Stimulated activated CD4-positive, alpha-beta T cell treated with anti-CD3 and anti-CD28 coated beads, Interleukin-12 subunit alpha, Interleukin-12 subunit beta, amount 100 ng/mL, for 48 hours (primary cell): ENCODE data around the gene SLFN12L.
"Not testable (repeated sequence)": the region's sequence is repeated elsewhere in the genome, so short reads cannot be mapped to it uniquely, and the experiment has no call there.

Experiments used
- DNase-seq, 3 donors: peaks; one replicate each; pipeline ENCODE4 v3.0.0-alpha.2; 2020; ENCODE audit warnings: low read depth in 2 of 3, low spot score in 1 of 3

SLFN12L gene

DNA sequence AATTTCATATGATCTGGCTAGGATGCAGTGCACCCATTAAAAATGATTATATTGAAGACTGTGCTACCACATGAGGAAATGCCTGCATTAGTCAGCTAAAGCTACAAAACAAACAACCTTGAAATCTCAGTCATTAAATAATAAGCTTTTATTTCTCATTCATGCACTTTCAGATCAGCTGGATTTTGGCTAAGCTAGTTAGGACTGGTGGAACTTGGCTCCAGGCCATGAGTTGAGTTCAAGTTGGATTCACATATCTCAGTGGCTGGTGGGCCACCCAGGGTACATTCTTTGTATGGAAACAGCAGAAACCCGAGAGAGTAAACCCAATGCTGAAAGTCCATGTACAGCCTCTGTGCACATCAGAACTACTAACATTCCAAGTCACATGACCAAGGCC, 6.4 kb upstream of the SLFN12L start:
- DNase-seq: no peak

DNA sequence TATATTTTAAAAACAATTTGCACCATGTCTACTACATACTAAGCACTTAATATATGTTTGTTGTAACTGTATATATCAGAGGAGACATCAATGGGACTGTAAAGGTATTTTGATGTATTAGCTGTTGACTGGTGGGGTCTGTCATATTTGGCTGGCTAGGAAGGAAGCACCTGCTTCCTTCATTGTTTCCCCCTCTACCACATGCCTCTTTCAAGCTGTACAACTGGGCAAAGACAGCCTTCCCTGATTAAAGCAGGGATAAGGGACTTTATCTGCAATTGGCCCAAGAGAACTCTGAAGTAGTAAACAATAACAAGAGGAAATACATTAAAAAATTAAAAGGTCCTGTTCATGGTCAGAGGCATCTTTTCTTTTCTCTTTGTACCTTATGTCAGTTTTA, 5.5 kb upstream of the SLFN12L start:
- DNase-seq: no peak

GRCh38 chr17:35541434-35541833, 4.0 kb upstream of the SLFN12L start:
- no peak for DNase-seq

- DNase-seq: no peak
Observed at GRCh38 chr17:35540589-35541404, 3.3 kb upstream of the SLFN12L start.

- no peak for DNase-seq
Observed at GRCh38 chr17:35539659-35540026, 2.2 kb upstream of the SLFN12L start.

DNA sequence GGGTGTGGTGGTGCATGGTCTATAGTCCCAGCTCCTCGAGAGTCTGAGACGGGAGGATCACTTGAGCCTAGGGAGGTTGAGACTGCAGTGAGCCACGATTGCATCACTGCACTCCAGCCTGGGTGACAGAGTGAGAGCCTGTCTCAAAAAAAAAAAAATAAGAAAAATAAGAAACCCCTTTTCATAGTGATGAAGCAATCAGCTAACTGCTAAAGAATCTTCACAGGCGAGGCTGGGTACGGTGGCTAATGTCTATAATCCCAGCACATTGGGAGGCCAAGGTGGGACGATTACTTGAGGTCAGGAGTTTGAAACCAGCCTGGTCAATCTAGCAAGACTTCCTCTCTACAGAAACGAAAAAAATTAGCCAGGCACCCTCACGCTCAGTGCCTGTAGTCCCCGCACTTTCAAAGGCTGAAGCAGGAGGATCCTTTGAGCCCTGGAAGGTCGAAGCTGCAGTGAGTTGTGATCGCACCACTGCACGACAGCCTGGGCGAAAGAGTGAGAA, 760 bp downstream of the SLFN12L start:
- DNase-seq: no peak

DNA sequence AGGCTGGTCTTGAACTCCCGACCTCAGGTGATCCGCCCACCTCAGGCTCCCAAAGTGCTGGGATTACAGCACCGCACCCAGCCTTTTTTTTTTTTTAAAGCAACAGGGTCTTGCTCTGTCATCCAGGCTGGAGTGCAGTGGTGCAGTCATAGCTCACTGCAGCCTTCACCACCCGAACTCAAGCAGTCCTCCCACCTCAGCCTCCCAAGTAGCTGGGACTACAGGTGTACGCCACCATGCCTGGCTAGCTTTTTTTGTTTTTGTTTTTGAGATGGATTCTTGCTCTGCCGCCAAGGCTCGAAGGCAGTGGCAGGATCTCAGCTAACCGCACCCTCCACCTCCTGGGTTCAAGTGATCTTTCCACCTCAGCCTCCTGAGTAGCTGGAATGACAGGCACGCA, 2.1 kb downstream of the SLFN12L start:
- not testable (repeated sequence) for DNase-seq

GRCh38 chr17:35534576-35535093, 2.8 kb downstream of the SLFN12L start:
- no peak for DNase-seq

DNA sequence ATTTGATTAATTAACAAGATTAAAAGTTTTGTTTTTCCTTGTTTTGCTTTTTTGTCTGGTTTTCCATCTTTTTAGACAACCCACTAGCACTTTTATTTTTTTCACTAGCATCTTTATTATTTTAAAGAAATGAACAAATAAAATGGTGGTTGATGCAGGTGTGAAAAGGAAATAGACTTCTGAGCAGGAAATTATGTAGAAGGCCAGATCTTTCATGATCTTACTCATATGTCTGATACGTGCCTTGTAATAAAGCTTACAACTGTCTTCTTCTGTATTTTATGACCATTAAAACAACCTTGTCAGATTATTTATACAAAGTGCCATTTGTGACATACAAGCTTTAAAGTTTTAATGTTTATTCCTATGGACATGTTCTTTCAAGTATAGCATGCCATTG, 6.3 kb downstream of the SLFN12L start:
- DNase-seq: no peak

- DNase-seq: no peak
Observed at GRCh38 chr17:35529866-35530265, 7.6 kb downstream of the SLFN12L start.

GRCh38 chr17:35529326-35529725, 8.2 kb downstream of the SLFN12L start:
- DNase-seq: not testable (repeated sequence)

- no peak for DNase-seq
Observed at GRCh38 chr17:35523296-35523695, 14.2 kb downstream of the SLFN12L start.

DNA sequence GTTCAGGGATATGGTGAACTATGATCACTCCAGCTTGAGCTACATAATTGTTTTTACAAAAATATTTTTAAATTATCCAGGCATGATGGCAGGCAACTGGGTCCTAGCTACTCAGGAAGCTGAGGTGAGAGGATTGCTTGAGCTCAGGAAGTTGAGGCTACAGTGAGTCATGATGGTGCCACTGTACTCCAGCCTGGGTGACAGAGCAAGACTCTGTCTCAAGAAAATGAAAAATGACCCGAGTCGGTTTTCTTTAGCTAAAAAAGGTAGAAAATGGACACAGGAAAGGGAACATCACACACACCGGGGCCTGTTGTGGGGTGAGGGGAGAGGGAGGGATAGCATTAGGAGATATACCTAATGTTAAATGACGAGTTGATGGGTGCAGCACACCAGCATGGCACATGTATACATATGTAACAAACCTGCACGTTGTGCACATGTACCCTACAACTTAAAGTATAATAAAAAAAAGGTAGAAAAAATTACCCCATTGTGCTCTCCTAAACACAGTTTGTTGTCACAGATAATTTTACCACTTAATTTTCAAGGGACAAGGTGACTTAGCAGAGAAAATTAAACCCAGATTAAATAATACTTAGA, 15.7 kb downstream of the SLFN12L start:
- DNase-seq: peak in 1 of 3 donors; percentile 30

DNA sequence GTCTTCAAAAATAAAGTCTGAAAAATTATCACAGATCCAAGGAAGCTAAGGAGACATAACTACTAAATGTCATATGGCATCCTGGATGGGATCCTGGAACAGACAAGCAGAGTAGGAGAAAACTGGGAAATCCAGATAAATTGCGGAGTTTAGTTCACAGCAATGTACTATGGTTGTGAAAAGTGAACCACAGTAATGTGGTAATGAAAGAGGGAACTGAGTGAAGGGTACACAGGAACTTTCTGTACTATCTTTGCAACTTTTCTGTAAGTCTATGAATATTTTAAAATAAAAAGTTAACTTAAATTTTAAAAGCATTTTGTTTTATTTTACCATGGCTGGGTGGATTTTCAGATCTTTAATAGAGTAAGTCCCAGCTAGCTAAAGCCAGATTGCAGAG, 16.3 kb downstream of the SLFN12L start:
- no peak for DNase-seq

GRCh38 chr17:35519906-35520442, 17.5 kb downstream of the SLFN12L start:
- no peak for DNase-seq

DNA sequence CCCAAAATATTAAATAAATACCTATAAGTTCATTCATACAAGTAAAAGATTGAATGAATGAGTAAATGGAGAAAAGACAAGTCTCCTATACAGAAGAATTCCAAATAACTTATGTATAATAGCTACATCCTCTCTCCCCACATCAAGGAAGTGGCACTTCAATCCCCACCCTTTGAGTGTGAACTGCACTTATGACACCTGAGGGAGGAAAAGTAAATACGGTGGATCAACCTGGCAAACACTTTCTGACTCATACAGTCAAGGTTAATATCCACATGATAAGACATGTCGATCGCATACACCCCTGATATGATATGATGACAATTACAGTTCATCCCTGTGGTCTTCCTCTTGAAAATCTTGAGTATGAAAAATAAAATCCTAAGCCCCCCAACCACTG, 18.0 kb downstream of the SLFN12L start:
- no peak for DNase-seq

DNA sequence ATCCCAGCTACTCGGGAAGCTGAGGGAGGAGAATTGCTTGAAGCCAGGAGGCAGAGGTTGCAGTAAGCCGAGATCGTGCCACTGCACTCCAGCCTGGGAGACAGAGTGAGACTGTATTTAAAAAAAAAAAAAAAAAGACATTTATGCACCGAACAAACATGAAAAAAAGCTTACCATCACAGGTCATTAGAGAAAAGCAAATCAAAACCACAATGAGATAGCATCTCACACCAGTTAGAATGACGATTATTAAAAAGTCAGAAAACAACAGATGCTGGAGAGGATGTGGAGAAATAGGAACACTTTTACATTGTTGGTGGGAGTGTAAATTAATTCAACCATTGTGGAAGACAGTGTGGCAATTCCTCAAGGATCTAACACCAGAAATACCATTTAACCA, 19.0 kb downstream of the SLFN12L start:
- not testable (repeated sequence) for DNase-seq

DNA sequence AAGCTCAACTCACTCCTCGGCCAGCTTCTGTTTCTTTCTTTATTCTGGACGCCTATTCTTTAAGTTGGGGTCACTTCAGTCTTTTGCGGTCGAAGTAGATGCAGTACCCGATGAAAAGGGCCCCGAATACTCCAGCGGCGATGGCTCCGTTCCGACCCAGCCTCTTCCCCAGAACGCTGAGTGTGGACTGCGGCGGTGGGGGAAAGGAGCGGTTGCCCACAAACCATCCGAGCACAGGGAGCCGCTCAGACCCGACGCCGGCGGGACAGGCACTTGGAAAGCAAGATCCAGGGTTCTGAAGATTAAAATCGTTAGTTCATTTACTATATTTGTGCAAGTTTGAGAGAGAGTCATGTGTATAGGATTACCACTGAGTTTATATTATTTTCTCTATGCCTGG, 22.5 kb downstream of the SLFN12L start:
- no peak for DNase-seq

DNA sequence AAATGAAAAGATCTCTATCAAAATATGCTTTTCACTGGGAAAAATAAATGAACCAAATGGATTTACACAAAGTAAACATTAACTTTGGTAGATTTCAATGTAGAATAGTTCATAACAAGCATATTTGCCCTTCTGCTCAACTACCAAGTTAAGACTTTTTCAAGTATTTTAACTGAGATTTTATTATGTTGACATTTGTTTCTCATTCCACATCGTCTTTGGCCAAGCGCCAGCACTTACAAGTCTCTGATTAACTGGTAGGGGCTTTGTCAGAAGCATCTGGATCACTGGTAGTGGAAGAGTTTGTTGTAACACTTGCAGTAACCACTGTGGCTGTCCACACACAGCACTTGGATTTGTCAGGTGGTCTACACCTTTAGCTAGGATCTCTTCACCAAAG, 22.9 kb downstream of the SLFN12L start:
- DNase-seq: no peak

DNA sequence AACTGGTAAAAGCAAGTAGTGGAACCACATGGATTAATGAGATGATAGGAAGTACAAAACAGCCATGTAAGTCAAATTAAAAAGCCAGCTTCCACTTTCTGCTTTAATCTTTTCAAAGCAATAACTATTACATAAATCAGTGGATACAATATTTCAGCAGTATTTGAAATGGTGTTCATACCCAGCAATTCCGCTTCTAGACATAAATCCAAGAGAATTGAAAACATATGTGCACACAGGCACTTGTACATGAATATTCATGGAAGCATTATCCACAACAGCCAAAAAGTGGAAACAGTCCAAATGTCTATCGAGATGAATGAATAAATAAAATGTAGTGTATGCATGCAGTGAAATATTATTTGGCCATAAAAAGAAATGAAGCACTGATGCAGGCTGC, 27.4 kb downstream of the SLFN12L start:
- DNase-seq: no peak

GRCh38 chr17:35507714-35508113, 29.8 kb downstream of the SLFN12L start:
- DNase-seq: not testable (repeated sequence)

GRCh38 chr17:35499548-35499947, 37.9 kb downstream of the SLFN12L start:
- no peak for DNase-seq
